ENCODE results near the gene RIPOR2.
A peak's percentile ranks its signal among the peaks of the same experiment; 100 is the strongest.

Gene RIPOR2

DNA sequence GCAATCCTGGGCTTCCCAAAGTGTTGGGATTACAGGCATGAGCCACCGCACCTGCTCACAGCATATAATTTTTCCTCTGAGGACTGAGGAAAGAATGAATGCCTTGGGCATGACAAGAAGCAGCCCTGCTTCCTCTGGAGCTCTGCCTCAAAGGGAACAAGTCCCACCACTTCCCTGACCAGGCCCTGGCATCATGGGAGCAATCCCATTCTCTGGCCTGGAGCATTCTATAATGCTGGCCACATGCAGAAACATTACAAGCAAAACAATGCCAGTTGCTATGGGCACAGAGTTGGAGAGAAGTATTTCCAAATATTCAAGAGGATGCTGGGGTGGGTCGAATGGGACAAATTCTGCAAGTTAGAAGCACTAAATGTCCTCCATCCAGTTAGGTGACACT, 95.6 kb downstream of the RIPOR2 start:
- no peak for DNase-seq

DNA sequence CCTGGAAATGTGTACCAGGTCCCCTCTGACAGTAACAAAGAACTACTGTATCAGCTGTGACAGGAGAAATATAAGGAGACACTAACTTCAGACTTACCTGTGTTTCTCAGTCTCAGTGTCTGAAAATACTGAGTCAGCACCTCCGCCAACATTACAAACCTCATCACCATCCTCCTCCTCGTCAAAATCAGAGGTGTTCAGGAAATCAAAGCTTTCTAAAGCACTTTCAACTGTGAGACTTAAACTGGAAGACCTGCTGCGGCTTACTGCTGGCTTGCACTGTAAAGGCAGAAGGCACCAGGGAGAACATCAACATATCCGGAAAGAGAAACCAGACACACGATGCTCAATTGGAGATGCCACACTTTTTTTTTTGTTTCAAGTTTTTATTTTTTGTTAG, 96.8 kb downstream of the RIPOR2 start:
- no peak for DNase-seq

DNA sequence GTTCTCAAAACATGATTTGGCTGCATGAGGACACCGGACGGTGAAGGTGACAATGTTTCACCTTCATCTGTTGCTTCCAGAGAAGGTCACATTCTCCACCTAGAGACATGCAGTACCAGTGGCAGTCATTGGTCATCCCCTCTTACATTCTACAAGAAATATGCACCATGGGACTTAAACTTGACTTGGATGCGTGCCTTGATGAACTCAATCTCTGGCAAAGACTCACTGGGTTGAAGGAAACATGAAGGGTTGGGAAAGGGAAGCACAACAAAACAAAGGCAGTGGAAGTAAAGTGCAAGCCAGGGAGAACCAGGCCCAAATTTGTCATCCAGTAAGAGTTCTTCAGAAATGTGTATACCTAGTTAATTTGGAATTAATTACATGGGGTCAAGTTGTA, 97.7 kb downstream of the RIPOR2 start:
- DNase-seq: no peak

DNA sequence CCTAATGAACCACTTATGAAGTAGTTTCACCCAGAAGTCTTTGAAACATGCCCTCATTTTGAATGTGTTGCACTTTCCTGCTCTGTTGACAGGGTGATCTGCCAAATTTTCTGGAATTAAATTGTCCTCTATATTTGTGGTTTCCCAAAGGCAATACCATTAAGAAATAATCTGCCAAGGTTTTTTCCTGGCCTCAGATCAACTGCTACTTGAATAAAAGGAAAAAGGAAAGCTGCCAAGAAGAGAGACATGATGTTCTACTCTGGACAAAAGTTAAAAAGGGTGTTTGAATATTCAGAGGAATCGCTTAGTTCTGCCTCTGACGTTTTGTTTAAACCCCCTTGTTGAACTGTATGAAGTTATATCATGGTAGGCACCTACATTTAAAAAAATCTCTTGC, 99.7 kb downstream of the RIPOR2 start:
- DNase-seq: peak; percentile 62

DNA sequence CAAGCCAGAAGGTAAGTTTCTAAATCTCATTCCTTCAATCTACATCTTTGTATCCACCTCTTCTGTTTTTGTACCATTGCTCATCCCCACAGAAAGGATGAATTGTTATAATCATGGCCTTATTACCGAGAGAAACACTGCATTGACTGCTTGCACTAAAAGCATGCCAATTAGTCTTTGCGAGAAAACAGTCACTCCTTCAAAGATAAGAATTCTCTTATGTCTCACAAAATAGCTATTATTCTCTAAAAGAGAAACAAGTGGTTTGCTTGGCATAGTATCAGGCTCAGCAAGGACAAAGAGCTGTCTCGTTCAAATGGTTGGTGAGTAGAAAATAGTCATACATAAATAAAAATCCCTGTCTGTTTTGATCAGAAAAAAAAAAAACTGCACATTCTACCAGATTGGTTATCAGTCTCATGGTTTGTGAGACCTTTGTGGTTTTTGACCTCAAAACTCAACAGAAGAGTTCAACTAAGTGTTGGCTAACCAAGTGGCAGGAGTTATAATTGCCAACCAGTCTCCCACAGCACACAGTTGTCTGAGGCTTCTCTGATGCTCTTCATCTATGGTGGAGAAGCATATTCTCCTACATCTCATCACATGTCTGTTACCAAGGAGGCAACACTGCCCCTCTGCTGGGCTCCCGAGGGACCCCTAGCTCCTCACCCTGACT, 101.9 kb downstream of the RIPOR2 start:
- no peak for DNase-seq

DNA sequence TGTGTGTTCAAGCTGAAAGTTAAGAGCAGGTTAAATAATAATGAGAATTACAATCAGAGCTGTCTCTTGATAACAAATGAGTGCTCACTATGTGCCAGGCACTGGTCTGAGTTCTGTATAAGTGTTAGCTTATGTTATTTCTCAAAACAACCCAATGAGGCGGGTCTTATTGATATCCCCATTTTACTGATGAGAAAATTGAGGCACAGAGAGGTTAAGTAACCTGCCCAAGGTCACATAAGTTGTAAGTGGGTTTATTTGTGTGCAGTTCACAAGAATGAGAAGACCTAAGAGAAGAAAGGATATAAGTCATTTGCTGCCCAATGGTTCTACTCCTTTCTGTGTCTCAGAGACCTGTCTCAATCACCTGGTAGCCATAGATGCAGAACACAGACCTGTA, 103.0 kb downstream of the RIPOR2 start:
- no peak for DNase-seq

DNA sequence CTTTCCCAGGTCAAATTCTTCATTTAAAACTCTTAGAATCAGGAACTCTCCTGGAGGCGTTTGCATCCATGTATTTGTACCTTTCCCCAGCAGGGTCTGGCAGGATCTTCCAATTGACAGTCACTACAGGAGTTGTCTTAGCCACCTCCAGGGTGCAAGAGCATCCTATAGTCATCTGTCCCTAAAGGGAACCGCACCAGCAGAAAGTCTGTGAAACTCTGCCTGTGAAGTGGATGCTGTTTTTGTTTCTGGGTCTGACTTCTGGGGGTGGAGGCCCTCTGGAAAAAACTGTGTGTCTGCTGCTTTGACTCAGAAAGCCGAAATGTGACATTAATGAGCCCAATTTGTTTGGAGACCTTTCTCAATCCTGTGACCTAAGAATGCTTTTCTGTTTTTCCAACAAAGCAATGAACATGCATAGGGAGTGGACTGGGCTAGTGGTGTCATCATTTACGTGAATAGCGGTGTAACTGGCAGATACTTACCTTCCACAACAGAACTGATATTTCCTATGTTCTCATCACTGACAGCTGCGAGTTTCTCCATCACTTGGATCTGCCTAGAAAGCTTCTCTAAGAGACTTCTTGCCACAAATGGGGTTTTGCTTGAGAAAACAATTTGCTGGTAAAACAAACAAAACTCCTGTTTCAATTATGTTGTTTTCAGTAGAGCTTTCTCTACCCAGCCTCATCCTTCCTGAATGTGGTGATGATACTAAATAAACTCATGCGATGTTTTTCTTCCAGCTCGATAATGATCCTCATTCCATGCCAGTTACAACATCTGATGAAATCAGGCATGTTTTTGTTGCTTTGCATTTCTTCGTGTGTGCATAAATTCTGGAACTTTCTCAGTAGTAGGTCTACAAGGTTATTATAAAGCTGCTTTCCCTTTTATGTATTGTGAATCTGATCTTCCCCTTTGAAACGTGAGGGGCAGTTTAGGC, 103.7 kb downstream of the RIPOR2 start:
- DNase-seq: no peak

DNA sequence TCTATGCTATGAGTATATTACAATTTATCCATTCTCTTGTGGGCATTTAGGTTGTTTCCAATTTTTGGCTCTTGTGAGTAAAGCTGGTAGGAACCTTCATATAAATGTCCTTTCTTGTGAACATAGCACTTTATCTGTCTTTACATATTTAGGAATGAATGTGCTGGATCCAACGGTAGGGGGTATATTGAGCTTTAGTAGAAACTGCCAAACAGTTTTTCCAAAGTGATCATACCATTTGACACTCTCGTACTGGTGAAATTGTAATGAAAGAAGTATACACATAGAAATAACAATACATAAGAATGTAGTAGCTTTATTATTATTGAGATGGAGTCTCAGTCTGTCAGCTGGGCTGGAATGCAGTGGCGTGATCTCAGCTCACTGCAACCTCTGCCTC, 106.1 kb downstream of the RIPOR2 start:
- no peak for DNase-seq

DNA sequence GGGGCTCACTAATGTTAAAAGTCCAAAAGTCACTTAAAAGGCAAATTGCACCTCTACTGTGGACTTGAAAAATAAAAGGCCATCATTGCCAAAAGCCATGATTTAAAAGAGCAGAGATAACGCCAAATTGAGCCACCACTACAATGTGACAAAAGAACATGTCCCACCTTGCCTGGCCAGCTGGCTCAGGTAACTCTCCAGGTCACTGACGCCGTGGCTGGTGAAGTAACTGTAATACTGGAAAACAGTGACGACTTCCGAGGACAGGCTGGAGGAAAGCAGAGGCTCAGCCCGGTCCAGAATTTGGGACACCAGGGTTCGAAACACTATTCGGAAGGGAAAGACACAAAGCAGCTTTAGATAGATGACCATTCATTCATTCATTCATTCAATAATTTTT, 107.8 kb downstream of the RIPOR2 start:
- peak; percentile 51 for DNase-seq

DNA sequence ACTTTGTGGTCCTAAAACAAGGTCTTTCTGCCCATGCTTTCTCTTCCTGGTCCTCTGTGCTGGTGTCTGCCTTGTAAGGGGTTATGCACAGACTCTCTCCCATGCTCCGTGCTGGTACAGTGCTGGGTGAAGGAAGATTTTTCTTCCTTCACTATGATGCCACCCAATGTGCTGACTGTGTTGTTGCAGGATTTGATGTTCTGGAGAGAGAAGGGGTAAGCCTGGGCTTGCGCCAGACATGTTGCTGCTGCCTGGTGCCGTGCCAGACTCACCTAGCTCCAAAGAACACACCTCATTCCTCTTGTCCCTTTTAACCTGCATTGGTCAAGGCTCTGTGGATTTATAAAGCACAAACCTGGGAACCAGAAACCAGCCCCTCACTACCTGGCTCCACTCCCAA, 108.6 kb downstream of the RIPOR2 start:
- peak; percentile 50 for DNase-seq

DNA sequence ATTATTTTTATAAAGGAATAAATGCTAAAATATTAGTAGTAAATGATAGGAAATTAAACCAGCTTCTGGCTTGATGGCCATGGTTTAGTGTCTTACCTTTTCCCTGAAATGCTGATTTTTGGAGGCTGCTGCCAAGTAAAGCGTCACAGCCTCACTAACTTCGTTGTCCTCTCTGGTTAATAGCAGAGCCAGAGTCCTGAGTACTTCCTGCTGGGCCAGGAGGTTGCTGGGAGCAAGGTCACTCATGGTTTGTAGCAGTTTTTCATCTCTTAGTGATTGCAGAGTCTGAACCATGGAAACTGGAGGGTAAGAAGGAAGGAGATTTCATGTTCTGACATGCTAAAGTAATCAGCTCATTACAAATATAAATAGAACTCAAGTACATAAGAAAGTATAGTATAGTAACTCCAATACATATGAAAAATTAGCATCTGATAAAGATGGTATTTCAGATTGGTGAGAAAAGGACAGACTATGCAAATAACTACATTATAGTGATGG, 110.6 kb downstream of the RIPOR2 start:
- DNase-seq: peak; percentile 32

DNA sequence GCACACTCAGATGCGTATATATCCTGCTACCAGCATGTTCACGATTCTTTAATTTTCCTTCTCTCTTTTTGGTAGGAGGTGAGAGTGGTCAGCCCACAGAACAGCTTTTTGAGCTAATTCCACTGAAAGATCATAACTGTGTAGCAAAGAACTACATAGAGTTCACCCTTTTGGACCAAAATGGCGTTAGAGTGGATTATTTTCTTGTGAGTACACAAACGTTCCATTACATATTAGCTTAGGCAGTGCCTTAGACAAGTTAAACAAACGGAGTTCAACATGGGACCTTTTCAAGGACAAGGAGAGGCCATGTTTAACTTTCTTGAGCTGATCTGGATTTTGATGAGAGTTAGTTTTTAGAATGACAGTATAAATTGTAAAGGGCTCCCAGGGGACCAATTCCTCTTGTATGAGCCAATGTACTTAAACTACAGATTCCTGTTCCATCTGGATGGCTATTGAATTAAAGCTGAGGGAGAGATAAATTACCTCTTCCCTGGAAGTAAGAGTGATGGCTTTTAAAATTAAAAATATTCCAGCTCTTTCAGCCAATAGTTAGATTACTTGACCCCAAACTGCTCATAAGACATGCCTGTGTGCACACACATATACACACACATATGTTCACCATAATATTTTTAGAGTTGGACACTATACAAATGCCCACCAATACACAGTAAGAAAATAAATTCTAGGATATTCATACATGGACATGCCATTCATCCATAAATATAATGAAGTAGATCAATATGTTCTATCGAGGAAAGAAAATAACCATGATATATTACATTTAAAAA, 111.4 kb downstream of the RIPOR2 start:
- DNase-seq: no peak

DNA sequence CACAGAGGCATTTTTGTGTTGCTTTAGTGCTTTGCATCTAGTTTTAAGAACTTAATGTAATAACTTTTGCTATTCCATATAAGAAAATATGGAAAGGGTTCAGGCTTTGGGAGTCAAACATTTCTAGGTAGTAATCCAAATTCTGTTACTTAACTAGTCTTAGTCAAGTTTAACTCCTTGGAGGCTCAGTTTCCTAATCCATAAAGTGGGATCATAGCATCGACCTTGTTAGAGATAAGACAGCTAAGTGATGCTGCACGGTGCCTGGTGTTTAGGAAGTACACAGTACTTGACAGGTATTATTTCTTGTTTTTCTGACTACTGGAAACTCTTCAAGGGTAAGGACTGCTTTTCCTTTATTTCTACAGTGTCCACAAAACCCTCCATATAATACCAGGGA, 112.6 kb downstream of the RIPOR2 start:
- DNase-seq: no peak

DNA sequence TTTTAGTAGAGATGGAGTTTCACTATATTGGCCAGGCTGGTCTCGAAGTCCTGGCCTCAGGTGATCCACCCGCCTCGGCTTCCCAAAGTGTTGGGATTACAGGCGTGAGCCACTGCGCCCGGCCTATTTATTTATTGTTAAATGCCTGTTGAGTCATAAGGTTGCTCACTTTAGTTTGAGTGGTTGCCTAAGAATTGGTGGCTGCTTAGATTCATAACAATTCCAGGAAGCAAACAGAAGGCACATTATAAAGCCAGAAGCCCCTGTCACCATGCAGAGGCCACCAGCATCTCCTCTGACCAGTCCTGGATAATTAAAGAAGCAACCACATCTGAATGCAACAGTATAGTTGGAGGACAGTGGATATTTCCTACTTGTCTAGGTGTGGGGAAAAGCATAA, 113.1 kb downstream of the RIPOR2 start:
- DNase-seq: no peak

DNA sequence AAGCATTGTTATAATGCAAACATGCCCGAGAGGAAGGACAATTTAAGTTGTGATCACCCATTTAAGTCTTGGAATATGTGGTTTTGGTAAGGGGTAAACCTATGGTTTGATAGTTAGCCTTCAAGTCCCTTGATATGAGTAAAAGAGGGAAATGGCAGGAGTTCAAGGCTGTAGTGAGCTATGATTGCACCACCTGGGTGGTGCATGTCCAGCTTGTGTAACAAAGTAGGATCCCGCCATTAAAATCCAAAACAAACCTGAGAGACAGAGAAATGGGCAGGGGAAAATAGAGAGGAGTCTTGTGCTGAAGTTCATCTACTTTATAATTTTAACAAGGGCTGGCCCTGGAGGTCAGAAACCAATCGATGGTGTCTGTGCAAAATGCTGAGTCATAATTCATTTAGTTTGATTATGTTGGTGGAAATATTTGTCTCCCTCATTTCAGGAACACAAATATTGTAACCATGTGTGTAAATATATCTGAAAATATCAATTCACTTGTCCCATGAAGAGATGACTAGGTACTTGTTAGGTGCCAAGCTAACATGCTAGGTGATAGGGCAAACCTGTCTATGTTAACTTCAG, 113.8 kb downstream of the RIPOR2 start:
- no peak for DNase-seq

DNA sequence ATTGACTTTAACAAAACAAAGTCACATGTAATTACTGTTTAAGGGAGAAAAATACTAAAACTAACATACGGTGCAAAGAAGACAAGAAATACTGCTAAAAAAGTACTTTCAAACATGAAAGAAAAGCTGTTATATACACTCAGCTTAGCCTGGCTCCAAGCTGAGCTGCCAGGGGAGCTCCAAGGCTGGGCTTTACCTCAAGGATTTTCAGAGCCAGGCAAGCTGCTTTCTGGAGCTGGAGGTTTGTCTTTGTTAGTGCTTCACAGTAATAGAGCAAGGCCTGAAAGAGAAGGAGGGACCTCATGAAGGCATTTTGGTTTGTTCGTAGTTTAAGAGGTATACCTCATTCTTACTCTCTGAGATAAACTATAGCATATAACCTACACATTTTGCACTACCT, 117.4 kb downstream of the RIPOR2 start:
- DNase-seq: no peak

DNA sequence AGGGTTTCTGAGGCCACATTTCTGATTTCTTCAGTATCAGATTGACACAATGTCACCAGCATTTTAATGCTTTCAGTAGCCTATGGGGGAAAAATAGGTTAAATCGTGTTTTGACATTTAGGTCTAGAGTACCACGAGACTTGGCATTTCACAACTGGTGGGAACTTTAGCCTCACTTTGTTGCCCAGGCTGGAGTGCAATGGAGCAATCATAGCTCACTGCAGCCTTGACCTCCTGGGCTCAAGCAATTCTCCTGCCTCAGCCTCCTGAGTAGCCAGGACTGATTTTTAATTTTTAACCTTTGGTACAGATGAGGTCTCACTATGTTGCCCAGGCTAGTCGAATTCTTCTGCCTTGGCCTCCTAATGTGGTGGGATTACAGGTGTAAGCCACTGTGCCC, 126.0 kb downstream of the RIPOR2 start:
- DNase-seq: no peak

DNA sequence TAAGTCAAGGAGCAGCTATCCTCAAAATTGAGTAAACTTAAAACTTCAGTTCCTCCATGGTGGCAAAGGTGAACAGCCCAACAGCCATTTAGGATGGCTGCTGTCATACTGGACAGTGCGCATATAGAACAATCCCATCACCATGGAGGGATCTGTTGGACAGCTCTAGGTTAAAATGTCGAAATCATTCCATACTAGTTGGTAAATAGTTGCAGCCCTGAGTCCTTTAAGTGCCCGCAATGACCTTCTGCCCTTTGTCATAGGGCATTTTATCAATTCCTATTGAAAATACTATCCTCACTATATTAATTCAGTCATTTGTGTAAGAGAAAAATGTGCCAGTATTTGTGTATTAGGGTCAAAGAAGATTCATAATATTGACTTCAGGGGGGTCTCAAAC, 128.2 kb downstream of the RIPOR2 start:
- no peak for DNase-seq

DNA sequence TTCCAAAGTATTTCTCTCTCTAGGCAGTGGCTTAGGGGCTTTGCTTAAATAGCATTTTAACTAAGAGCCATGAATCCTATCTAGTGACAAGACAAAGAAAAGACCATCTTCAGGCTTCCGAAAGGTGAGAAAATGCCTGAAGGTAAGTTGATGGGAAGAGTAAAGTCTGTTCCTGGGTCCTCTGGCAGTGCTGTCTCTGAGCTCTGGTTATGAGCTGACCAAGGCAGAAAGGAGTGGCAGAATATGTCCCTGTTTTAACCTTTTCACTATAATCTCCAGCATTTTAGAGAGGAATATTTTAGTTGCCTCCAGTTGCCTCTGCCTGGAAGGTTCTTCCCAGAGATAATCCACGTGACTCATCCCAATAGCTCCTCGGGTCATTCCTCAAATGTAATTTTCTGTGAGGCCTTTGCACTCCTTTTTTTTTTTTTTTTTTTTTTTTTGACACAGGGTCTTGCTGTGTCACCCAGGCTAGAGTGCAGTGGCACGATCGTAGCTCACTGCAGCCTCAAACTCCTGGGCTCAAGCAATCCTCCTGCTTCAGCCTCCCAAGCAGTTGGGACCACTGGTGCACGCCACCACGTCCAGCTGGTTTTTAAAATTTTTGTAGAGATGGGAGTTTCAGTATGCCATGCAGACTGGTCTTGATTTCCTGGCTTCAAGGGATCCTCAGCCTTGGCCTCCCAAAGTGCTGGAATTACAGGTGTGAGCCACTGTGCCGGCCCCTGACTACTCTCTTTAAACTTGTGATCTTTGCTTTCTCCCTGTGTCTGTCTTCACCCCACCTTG, 133.3 kb downstream of the RIPOR2 start:
- DNase-seq: no peak

DNA sequence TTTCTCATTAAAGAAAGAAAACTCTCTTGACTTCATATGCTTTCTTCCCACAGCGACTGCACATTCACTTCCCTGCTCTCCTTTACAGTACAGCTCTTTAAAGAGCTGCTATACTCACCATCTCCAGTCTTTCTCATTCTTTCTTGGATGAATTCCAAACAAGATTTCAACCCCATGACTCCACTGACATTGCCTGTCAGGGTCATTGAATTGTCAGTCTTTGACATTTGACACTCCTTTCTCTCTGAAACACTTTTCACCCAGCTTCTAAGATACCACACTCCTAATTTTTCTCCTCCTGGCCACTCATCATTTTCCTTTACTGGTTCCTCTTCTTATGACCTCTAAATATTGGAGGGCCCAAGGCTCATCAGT, 136.2 kb downstream of the RIPOR2 start:
- DNase-seq: no peak

DNA sequence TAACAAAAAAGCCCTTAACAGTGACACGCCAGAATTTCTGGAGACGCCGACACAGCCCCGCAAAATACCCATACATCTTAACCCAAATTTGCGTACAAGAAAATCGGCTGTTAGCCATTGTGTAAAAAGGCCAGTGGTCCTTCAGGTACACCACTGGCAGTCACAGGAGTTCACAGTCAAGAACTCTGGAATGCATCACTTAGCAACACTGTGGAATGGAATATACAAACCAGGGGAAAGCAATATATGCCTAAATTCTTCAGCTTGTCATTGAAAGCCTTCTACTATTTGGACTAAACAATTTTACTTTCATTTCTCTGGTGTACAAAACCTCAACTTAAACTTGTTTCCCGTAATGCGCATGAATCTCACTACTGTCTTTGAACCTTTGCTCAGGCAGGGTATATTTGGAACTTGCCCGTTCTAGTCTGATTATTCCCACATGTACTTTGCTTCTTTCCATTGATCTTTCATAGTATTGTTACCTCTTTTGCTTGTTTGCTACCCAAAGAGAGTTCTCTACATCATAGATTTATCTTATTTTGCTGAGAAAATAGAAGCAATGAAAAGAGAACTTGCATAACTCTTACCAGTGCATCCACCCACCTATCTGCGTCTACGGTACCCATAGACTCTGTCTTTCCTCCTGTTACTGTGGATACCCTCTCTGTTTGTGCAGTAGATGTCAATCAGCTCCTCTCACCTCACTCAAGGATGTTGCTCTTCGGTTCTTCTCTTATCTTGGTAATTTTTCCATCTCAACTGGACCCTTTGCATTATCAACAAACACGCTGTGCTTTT, 136.8 kb downstream of the RIPOR2 start, which contains the start of gene ARMH2:
Gene ARMH2, minus strand, starts transcription at position 178 of the 801 bp plus-strand sequence. Its CDS starts 60 bp downstream, at position 118.
- no peak for DNase-seq
